GM19240 (cell line): ENCODE results near the gene SSUH2.
"Not testable (repeated sequence)": the region's sequence is repeated elsewhere in the genome, so short reads cannot be mapped to it uniquely, and the experiment has no call there.

Source experiments
- DNase-seq: peaks from one replicate; pipeline ENCODE4 v3.0.0; 2011; ENCODE audit warnings: low spot score; ENCODE audit not compliant: insufficient read length

SSUH2 gene

GRCh38 chr3:8644748-8645390 lies at the start of gene SSUH2:
Gene SSUH2, minus strand, starts transcription at chr3:8644798. Its CDS starts 40 bp downstream, at chr3:8644758.
- DNase-seq, result no peak

- not testable (repeated sequence) for DNase-seq
Measured at GRCh38 chr3:8691295-8691694, 46.7 kb upstream of the SSUH2 start.

GRCh38 chr3:8684992-8685391 lies 40.4 kb upstream of the SSUH2 start:
- DNase-seq, result not testable (repeated sequence)

GRCh38 chr3:8682850-8683574 lies 38.4 kb upstream of the SSUH2 start:
- not testable (repeated sequence) for DNase-seq

GRCh38 chr3:8681881-8682538 lies 37.4 kb upstream of the SSUH2 start:
- not testable (repeated sequence) for DNase-seq

- DNase-seq, result no peak
Measured at GRCh38 chr3:8681349-8681748, 36.8 kb upstream of the SSUH2 start.

GRCh38 chr3:8679817-8680553 lies 35.4 kb upstream of the SSUH2 start:
- DNase-seq, result not testable (repeated sequence)

- no peak for DNase-seq
Measured at GRCh38 chr3:8678751-8679150, 34.2 kb upstream of the SSUH2 start.

GRCh38 chr3:8677258-8677657 lies 32.7 kb upstream of the SSUH2 start:
- DNase-seq, result not testable (repeated sequence)

- not testable (repeated sequence) for DNase-seq
Measured at GRCh38 chr3:8675591-8675990, 31.0 kb upstream of the SSUH2 start.

- no peak for DNase-seq
Measured at GRCh38 chr3:8673083-8673737, 28.6 kb upstream of the SSUH2 start.

- DNase-seq, result no peak
Measured at GRCh38 chr3:8669019-8669418, 24.4 kb upstream of the SSUH2 start.

- DNase-seq, result no peak
Measured at GRCh38 chr3:8668216-8668615, 23.6 kb upstream of the SSUH2 start.

GRCh38 chr3:8667463-8668091 lies 23.0 kb upstream of the SSUH2 start:
- no peak for DNase-seq

GRCh38 chr3:8665407-8665896 lies 20.9 kb upstream of the SSUH2 start:
- DNase-seq, result no peak

- peak; percentile 34 for DNase-seq
Measured at GRCh38 chr3:8663177-8664061, 18.8 kb upstream of the SSUH2 start.

GRCh38 chr3:8662594-8662993 lies 18.0 kb upstream of the SSUH2 start:
- DNase-seq, result no peak

GRCh38 chr3:8660175-8661118 lies 15.8 kb upstream of the SSUH2 start:
- DNase-seq, result no peak
